ENCODE measurements around the gene FBXO42.
"Not testable (repeated sequence)": the region's sequence is repeated elsewhere in the genome, so short reads cannot be mapped to it uniquely, and the experiment has no call there.

FBXO42 gene

DNA sequence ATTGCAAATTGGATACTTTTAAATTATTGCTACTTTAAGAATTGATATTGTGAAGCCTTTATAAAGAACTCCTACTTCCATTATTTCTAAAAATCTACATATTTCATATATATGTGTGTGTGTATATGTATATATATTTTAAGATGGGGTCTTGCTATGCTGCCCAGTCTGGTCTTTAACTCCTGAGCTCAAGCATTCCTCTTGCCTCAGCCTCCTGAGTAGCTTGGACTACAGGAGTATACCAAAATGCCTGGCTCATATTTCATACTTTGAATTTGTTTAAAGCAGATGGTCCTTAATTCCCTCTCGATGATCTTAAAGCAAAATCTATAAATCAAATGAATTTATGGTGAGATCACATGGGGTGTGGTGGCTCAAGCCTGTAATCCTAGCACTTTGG, 90.2 kb downstream of the FBXO42 start:
- DNase-seq (ENCODE audit: low spot score), result no peak

DNA sequence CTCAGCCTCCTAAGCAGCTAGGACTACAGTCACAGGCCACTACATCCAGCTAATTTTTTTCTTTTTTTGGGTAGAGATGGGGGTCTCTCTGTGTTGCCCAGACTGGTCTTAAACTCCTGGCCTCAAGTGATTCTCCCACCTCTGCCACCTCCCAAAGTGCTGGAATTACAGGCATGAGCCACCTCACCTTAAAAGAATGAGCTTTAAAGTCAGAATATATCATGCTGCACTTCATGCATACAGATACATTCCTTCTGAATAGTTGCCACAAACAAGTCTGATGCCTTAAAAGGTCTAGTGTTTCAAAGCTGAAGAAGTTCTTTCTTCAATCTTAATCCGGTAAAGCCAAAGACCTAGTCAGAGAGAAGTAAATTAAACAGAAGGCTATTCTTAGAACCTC, 91.5 kb downstream of the FBXO42 start:
- no peak for DNase-seq (ENCODE audit: low spot score)

DNA sequence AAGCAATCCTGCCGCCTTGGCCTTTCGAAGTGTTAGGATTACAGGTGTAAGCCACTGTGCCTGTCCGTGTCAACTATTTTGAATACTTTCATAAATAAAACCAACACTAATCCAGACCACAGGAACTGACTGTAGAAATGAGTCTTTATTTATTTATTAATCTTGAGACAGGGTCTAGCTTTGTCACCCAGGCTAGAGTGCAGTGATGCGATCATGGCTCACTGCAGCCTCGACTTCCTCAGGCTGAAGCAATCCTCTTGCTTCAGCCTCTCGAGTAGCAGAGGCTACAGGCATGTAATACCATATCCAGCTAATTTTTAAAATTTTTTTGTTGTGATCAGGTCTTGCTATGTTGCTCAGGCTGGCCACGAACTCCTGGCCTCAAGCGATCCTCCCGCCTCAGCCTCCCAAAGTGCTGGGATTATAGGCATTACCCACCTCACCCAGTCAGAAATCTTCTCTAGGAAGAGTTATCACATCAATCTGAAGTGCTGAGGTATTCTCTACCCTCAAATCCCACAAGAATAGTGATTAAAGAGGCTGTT, 93.6 kb downstream of the FBXO42 start:
- no peak for DNase-seq (ENCODE audit: low spot score)

DNA sequence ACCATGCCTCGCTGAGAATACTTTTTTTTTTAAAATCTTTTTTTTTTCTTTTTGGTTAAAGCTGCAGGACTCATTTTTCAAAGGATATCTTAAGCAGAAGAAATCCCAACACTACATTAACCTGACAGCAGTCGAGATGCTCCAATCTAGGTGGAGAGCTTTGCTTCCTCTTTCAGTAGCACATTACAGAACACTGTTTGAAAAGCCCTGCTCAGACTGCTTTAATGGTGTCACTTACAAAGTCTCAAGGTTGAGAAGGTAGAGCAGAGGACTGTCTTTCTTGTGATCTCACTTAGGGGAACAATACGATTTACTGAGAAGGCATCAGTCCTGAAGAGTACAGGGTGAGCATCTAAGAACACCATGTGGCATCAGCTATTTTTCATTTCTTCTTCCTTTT, 94.3 kb downstream of the FBXO42 start:
- no peak for DNase-seq (ENCODE audit: low spot score)

DNA sequence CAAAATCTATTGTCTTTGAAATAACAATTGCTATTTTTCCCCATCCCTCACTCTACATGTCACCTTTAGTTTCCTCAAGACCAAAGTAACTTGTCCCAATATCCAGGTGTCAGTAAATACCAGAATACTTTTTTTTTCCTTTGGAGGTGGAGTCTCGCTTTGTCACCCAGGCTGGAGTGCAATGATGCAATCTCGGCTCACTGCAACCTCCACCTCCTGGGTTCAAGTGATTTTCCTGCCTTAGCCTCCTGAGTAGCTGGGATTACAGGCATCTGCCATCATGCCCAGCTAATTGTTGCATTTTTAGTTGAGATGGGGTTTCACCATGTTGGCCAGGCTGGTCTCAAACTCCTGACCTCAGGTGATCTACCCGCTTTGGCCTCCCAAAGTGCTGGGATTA, 94.7 kb downstream of the FBXO42 start:
- not testable (repeated sequence) for DNase-seq (ENCODE audit: low spot score)

DNA sequence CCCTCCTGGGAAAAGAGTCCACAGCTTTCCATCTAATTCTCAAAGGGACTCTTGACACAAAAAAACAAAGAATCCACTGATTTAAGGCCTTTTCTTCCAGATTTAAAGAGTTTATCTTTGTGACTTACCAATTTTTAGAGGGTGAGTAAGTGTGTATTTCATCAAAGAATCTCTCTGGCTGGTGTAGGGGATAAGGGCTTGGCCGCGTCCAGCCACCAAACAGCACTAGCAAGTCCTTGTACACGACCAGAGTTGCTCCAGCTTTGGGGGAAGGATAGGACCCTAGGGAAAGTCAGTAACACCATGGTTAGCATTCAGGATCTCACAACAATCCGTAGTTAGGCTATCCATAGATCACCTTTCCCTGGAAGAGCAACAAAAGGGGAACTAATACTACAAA, 95.8 kb downstream of the FBXO42 start:
- no peak for DNase-seq (ENCODE audit: low spot score)

DNA sequence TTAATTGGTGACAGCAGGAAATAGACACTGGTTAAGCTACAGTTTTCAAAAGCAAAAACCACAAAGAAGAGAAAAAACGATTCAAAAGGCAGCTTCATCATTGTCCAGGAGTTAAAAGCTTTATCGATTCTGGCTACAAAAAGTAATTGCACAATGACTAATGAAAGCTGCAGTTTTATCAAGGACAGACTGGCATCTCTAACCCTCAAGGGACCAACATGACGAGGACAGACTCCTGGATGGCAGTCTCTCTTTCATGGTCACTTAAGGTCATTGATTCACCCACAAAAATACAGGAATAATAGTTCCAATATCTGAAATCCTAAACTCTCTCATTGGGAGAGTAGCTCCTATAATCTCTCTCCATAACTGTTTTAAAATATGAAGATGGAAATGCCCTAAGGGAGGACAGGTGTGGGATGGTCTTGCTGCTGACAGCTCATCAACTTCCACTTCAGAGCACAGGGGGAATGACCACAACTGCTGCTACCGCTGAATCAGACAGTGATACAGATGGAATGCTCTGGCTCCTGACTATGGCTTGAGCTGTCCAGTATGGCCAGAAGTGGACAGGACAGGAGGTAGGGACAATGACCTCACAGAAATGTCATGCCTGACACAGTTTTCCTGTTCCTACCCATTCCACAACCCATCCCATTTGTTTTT, 97.9 kb downstream of the FBXO42 start:
- no peak for DNase-seq (ENCODE audit: low spot score)

DNA sequence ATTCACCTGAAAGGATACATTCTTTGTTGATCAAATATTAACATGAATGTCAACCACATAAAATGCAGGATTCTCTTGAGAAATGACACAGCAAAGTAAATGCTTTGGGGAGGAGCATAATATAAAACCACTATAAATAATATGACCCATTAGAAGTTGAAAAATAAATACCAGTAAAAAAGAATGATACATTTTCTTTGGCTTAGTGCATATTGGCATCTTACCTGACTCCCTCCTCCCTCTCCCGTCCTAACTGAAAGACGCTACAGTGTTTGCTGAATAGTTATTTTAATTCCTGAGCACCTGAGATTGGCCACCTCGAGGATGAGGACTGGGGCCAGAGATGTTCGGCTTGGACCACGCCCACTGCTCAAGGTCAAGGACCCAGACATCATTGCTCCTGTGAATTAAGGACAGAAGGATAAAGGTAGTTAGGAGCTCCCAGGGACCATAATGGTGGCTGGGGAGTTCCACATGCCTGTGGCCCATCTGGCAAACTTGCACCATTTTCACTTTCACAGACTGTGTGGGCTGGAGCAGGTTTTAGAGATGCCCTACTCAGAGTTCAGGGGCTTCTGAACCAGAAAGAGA, 98.9 kb downstream of the FBXO42 start:
- DNase-seq (ENCODE audit: low spot score), result no peak

DNA sequence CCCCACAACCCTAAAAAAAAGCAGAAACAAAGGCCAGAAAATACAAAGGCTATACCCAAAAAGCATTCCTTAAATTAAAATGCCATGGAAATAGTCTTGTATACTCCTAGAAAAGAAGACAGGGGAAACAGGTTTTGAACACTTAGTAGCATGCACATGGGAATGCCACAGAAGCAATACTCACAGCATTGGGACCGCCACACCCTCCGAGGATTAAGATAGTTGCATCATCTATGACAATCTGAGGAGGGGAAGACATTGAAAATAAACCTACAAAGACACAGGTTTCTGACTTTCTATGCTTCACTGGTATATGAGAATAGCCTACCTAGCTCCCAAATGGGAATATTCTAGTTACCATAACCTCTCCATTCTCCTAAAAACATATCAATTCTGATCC, 99.4 kb downstream of the FBXO42 start:
- DNase-seq (ENCODE audit: low spot score), result no peak

DNA sequence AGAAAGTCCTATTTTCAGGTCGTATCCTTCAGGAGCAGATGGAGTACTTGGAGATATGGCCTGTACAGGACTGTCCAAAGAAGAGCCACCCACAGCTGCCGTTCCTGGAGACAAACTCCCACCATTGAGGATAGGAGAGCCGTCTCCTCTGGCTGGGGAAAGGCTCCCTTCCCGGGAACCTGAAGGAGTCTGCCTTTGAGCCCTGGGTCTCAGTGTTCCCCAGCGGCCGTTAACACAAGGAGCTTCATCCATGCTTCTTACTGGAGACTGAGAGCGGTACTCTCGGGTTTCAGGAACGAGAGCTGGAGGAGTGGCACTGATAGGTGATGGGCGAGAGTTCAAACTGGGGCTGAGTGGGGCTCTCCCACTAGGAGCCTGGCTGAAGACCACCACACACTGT, 100.9 kb downstream of the FBXO42 start:
- no peak for DNase-seq (ENCODE audit: low spot score)

DNA sequence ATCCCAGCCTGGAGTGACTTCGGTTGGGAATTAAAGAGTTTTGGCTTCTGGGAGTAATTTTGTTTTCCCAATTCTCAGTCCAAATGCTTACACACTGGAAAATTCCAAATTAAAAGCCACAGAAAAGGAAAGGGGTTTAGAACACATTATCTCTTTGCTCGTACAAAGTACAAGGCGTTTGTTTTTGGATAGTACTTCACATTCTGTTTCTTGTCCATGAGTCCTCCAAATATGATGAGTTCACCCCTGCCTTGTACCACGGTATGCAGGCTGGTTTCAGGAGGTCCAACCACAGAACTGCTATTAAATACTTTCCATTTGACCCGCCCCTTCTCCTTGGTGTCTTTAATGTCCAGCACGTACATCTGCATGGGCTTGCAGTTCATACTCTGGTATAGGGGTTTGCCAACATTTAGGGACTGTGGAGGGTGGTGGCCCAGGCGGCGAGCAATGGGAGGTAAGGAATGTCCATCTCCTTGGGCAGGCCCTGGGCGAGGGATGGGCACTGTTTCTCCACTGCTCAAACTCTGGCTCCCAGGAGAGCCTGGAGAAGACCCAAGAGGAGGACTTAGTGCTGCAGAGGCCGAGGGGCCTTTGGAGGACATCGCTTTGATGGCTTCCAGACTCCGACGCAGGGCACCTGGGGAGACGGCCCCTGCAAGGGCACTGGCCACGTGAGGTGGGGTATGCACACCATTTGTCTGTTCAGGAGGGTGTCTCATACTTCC, 101.6 kb downstream of the FBXO42 start:
- DNase-seq (ENCODE audit: low spot score), result no peak

DNA sequence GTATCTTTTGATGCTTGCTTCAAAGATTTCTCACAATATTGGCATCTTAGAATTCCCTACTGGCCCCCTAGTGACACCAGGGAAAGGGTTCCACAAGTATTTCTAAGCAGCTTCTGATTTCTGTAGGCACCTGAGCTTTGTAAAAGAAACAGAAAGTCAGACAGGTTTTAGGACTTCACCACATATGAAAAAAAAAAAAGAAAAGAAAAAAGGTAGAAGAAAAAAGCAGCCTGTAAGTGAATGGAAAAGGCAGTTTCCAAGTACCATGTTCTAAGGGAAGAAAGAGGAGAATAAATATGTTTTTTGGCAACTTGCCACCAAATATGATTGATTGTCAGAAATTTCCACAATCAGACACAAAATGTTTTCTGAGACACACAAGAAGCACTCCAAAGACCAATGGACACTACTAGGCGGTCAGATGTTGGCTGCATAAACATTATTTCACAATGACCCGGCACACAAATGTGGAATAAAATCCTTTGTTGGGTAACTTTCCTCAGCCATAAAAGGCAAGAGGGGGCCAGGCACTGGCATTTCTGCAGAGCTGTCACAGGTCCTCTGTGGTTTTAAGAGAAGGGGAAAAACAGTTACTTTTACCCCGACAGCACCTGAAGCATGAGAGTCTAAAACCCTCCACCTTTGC, 102.6 kb downstream of the FBXO42 start:
- no peak for DNase-seq (ENCODE audit: low spot score)

DNA sequence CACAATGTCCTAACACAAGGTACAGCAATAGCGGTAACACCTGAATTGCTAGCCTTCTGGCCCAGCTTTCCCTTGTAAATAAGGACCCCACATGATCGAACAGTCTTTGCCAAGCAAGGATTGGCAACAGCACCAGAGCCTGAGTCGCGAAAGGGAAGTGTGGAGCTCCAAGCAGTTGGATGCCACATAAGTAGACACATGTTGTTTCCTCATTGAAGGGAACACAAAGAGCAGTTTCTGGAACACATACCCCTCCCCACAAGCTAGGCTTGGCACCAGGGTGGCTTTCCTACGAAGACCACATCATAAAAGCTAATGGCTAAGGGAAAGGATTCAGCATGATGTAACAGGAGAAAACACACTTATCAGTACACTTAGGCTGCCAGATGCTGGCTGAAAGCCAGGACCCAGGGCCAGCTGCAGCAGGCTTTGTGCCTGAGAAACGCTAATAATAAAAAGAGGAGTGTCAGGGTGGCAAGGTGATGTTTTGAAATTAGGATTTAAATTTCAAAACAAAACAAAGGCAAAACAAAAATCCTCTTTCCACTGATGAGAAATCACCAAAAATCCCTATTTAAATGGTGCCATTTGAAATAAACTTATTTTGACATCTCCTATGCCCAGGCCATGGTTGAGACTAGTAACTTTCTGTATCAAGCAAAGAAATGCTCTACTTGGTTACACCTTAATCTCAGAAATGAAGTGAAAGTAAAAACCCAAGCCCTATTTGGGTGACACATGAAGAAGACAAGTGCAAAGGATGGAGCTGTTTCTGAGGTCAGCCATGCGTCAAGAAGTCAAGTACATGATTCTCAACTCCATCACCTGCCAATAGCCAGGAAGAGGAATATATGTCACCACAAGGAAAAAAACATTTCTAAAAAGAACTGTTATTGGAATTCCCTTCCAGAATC, 103.4 kb downstream of the FBXO42 start:
- DNase-seq (ENCODE audit: low spot score), result peak; percentile 73

DNA sequence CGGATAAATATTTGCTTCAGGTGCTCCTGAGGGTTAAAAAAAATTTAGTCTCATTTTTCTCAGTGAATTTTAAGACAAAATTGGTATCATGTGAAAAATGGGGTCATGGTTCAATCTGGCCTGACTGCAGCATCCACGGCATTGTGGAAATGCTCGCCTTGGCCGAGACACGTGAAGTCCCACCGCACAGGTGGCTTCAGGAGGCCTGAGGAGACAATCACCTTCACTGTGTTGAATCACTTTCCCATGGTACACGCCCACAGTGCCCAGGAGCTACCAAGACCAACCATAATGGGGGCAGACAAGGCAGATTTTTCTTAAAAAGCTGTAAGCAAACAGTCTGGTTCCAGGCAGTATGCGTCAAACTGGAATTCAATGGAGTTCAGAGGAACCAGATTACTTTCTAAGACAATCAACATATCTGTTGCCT, 104.3 kb downstream of the FBXO42 start:
- no peak for DNase-seq (ENCODE audit: low spot score)

DNA sequence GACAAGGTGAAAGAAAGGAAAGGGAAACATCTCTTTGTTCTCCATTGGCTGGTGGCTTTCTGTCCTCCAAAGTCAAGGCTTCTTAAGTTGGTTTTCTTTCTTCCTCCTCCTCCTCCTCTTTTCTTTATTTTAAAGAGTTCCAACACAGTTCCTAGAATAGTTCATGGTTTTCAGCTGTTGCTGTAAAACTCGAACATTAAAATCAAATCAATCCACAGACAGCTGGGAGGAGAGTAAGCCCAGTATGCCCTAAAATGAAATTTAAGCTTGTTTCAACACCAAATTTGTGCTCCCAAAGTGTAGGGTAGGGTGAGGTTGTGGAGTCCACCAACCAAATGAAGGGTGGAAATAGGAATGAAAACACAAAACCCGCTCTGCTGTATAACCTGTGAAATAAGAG, 104.8 kb downstream of the FBXO42 start:
- DNase-seq (ENCODE audit: low spot score), result no peak

DNA sequence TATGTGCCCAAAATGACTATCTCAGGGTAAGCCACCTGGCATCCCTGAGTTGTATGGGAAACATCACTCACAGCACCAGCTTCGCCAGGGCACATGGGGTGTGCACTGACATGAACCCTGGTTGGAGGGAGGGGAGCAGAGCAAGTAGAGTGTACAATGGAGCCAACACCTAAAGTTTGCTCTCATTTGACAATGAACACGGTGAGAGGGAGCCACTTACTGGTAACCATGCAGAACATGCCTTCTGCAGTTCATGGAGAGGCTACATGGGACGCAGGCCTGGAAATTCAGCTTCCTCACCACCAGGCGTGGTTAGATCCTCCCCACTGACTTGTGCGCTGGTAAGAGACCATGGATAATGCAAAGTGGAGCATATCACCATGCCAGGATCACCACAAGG, 105.3 kb downstream of the FBXO42 start:
- no peak for DNase-seq (ENCODE audit: low spot score)

DNA sequence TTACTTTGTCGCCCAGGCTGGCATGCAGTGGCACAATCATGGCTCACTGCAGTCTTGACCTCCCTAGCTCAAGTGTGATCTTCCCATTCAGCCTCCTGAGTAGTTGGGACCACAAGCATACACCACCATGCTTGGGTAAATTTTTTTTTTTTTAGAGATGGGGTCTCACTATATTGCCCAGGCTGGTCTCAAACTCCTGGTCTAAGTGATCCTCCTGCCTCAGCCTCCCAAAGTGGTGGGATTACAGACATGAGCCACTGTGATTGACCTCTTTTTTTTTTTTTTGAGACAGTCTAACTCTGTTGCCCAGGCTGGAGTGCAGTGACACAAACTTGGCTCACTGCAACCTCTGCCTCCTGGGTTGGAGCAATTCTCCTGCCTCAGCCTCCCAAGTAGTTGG, 106.0 kb downstream of the FBXO42 start:
- DNase-seq (ENCODE audit: low spot score), result not testable (repeated sequence)

DNA sequence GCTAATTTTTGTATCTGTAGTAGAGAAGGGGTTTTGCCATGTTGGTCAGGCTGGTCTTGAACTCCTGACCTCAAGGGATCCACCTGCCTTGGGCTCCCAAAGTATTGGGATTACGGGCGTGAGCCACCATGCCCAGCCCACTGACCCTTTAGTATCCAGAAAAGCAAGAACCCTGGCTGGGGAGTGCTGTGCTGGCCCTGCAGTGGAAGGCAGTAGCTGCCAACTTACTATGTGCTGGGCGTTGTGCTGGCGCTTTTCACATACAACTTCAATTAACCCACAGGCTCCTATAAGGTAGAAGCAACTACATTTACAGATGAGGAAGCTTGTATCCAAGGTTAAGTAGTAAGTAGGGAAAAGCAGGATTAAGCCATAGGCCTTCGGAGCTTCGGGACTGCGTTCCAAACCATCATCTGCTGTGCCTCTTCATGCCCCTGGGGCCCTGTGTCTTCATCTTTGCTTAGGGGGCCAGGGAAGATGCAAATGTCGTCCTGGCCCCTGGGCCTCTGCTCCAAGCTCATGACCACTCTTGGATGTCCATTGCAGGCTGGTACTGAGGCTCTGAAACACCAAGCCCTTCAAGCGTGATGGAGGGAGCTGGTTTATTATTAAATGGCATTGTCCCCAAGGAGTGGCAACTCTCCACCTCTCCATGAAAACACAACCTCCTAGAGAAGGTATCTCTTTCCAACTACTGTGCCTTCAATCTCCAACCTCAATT, 106.6 kb downstream of the FBXO42 start:
- DNase-seq (ENCODE audit: low spot score), result no peak

DNA sequence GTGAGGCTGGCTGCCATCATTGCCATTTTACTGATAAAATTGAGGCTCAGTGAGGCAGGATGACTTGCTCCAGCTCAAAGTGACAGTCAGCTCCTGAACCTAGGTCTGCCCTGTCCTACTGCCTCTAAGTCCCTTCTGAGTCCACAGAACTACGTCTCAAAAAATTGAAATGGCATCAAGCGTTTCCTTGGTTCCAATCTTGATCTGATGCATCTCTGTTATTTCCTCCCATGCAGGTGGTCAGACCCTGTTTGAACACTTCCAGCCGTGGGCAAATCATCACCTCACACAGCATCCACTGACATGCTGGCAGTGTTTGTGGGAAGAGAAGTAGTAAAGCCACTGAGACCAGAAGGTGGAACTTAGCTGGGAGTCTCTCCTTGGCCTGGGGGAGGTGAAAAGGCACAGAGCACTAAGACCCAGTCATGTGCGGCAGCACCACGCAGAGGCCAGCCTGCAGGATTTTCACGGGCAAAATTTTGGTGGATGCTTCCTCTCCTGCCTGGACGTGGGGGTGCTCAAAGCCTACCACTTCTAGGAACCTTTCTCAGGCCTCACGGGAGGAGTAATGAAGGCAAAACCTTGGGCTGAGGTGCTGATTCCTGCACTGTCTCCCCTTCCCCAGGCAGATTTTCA, 107.5 kb downstream of the FBXO42 start:
- DNase-seq (ENCODE audit: low spot score), result no peak

DNA sequence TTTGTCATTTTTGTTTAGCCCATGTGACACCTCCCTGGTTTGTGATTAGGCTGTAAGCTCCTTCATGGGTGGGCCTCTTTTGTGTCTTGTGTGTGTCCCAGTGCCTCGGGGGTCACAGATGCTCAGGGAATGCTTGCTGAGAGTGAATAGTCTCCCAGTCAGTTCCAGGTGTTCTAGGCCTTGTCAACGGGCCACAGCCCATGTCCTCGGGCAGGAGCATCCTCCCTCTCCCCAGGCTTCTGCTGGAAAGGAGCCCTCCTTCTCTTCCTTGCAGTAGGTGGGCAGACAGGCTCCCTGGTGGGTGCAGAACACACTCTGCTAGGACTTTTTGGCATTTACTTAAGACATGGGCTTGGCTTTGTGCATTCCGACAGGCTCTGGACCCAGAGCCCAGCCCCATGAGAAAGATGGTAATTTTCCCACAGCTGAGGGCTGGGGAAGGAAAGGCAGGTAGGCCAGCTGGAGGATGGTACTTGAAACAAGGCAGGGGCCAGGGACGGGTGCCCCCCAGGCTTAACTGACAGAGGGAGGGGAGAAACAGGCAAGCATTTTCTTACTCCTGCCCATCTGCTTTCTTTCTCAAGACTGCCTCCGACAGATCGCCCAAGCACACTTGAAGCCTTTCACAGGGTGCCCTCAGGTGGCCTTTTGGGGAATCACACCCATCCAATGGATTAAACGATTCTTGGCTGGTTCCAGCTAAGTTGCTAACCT, 108.2 kb downstream of the FBXO42 start:
- DNase-seq (ENCODE audit: low spot score), result peak; percentile 58

Measured in globus pallidus (tissue), 1 donor.